Subcutaneous adipose tissue (tissue), 4 donors: Measurements from ENCODE around the gene SLC2A9. TPM values are rescaled to one million over a fixed set of nuclear protein-coding genes. Genes with fewer than 3 reads are reported as not detected.

Experiments used
- total RNA-seq, 4 donors: library from RNA; depleted of rRNA; stranded (reverse); fragments of >200 nt; gene quantifications; one replicate each; pipeline ENCODE4 v1.1.0, GENCODE V29; 2016
- TF ChIP-seq, protein P1 (sequence below): fragments of 450-650 bp; IDR thresholded peaks from one replicate; pipeline ENCODE4 v1.5.1; 2016; ENCODE audit warnings: low read depth, mild to moderate bottlenecking, control low read depth, antibody characterized with exemption, moderate library complexity

The SLC2A9 gene
- total RNA-seq, 4 donors from 2014 or later = 4.6 to 15.8 (median 7.8) TPM

DNA sequence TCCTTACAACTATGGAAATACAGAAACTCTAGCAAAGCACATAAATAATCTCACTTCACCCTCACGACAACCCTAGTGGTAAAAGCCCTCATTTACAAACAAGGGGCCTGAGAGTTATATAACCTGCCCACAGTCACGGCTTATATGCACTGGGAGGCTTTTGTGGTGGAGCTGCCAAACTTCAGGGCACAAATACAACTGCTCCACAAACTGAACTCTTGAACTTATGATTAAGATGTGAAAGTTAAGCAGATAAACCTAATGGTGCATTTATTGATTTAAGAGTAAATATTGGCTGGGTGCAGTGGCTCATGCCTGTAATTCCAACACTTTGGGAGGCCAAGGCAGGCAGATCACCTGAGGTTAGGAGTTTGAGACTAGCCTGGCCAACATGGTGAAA is 19.0 kb downstream of the SLC2A9 start:
- TF ChIP-seq, protein P1, sequence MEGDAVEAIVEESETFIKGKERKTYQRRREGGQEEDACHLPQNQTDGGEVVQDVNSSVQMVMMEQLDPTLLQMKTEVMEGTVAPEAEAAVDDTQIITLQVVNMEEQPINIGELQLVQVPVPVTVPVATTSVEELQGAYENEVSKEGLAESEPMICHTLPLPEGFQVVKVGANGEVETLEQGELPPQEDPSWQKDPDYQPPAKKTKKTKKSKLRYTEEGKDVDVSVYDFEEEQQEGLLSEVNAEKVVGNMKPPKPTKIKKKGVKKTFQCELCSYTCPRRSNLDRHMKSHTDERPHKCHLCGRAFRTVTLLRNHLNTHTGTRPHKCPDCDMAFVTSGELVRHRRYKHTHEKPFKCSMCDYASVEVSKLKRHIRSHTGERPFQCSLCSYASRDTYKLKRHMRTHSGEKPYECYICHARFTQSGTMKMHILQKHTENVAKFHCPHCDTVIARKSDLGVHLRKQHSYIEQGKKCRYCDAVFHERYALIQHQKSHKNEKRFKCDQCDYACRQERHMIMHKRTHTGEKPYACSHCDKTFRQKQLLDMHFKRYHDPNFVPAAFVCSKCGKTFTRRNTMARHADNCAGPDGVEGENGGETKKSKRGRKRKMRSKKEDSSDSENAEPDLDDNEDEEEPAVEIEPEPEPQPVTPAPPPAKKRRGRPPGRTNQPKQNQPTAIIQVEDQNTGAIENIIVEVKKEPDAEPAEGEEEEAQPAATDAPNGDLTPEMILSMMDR = no peak

DNA sequence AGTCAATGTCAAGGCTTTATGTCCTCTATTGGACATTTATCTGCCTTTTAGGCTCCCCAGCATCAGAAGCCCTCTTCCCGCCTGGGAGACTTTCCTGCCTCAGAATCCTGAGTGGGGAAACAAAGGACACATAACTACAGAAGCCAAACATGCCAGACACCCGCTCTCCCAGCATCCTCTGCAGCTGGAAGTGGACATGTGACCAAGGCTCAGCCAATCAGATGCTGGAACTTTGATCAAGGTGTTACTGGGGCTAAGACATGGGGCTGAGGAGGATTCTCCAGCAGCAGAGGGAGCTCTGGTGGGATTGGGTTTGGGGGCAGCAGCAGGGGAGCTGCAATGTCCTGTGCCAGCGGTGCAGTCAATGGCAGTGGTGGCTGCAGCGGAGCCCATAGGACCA is 19.5 kb downstream of the SLC2A9 start:
- TF ChIP-seq, protein P1 = no peak

DNA sequence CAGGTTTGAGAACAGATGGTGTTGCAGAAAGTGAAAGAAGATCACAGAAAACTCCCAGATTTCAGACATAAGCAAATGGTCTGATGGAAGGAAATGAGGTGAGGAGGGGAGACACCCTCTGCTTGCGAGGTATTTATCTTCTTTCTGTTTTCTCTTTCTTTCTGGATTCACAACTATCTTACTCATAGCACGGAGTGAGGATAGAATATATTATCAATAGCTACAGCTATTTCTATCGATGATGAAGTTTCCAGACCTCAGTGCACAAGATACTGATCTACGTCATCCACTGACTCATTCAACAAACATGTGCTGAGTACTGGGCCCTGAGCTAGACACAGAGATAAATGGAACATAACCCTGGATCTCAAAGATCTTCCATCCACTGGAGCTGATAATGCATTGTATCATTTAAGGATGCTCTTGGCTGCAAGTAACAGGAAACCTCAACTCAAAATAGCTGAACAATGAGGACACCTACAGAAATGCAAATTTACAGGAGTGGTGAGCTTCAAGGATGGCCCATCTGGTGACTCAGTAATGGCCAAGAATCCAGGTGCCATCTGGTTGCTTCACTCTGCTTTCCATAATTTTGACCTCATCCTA is 21.2 kb downstream of the SLC2A9 start:
- TF ChIP-seq, protein P1 = no peak

DNA sequence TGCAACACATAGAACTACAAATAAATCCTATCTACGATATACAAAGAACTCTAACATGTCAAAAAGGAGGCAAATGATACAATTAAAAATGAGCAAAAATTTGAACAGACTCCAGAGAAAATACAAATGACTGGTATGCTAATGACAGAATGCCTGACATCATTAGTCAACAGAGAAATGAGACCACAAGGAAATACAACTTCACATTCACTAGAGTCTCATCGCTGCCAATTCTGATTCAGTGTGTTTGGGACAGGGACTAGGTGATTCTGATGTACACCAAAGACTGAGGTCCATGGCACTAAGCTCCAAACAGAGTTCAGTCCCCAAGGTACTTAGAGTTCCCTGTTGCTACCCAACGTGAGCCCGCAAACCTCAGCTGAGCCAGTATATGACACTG is 23.4 kb downstream of the SLC2A9 start:
- TF ChIP-seq, protein P1 = no peak

DNA sequence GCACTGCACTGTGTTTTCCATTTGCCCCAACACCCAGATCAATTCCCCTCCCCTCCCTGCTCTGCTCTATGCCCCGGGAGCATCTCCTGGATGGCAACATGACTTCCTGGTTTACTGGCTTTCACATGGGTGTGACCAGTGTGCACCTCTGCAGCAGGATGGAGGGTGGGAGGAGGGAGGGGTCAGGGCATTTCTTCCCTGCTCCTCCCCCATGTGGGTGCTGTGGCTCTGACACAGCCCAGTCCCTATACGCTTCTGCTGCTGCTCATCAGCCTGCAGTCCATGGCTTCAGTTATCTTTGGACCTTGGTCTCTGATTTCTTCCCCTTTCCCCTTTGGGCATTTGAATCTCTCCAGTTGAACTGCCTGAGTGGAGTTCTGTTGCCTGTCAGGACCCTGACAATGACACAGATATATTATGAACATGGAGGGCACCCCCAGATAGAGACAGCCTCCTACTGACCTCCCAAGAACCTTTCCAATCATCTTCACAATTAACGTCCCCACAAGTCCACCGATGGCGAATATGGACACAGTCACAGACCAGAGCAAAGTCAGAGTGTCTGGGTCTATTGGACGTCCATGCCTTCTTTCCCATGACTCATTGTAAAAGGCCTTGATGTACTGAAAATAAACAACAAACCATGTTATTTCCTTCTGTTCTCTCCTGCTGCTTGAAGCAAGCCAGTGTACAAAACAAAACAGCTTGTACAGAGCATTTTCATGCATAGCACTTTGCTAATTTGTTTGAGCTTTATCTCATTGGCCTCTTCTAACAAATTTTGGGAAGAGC is 24.8 kb downstream of the SLC2A9 start:
- TF ChIP-seq, protein P1 = no peak

DNA sequence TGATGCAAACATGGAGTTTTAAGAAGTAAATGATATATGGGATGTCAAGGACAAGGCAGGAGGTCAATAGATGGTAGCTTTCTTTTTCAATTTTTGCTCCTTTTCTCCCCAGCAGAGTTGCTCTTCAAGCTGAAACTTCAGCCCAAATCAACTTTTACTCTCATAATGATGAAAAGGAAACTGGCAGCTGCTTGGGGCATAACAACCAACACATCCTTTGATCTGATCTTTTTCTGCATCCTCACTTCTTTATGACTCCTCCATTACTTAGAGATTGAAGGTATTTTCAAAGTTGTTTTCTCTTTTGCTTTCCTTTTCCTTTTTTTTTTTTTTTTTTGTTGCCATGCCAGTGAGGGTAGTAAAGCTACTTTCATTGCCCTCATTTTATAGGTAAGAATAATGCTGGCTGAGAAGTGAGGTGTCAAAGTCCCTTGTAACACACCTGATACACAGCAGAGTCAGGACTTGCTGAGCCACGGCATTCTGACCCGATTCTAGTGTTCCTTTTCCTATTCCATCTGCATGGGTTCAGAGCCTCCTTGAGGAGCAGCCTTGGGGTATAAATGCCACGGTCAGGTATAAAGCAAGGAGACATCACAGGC is 26.9 kb downstream of the SLC2A9 start:
- TF ChIP-seq, protein P1 = no peak

DNA sequence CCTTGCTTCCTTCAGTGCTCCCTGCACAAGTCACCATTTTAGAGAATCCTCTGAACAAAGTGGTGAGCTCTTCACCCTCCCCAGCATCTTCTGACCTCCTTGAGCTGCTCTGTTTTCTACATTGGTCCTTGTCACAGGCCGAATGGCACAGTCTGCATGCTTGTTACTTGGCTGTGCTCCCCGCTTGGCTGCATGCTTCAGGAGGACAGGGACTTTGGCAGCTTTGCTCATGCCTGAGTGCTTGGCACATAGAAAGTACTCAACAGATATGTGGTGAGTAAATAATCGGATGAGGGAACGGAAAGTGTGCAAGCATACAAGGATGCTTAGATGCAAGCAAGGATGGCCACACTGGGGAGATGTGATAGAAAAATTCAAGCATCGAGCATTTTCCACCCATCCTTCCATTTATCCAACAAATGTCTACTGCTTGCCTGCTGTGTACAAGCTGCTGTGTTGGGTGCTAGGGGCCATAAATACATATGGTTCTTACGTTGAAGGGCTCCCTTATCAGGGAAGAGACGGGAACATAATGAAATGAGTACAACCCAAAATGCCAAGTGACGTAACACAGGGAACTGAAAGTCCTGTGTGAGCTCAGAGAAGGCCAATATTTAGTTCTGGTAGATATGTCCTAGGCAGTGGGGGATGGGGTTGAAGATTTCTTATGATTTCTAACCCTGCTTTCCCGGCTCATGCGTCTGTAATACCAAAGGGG is 31.2 kb downstream of the SLC2A9 start:
- TF ChIP-seq, protein P1 = no peak
